NCI-H524 treated with DMSO at 0.1 percent for 48 hours (cell line): ENCODE results near the gene KCNN1.
"Not testable (repeated sequence)": the region's sequence is repeated elsewhere in the genome, so short reads cannot be mapped to it uniquely, and the experiment has no call there.

Experiments used
- DNase-seq: peaks from one replicate; lab custom pipeline; 2025; lab: John Stamatoyannopoulos, UW

The KCNN1 gene

GRCh38 chr19:18000915-18001776 is 34.2 kb downstream of the KCNN1 start:
- DNase-seq = no peak

GRCh38 chr19:18001777-18002345 is 35.0 kb downstream of the KCNN1 start:
- no peak for DNase-seq

GRCh38 chr19:18002347-18002850 is 35.5 kb downstream of the KCNN1 start:
- DNase-seq = no peak

GRCh38 chr19:18005750-18006149 is 38.8 kb downstream of the KCNN1 start:
- not testable (repeated sequence) for DNase-seq

- peak; percentile 27 for DNase-seq
These were observed 40.4 kb downstream of the KCNN1 start for GRCh38 chr19:18007044-18007916.

GRCh38 chr19:18007917-18008673 is 41.2 kb downstream of the KCNN1 start, which contains the start of gene ARRDC2:
Gene ARRDC2 (plus strand): TSS chr19:18008170. CDS start chr19:18008311, 141 bp downstream.
- peak; percentile 58 for DNase-seq

- DNase-seq = no peak
These were observed 41.9 kb downstream of the KCNN1 start for GRCh38 chr19:18008814-18009213.

GRCh38 chr19:18009412-18010066 is 42.6 kb downstream of the KCNN1 start:
- DNase-seq = no peak

GRCh38 chr19:18010149-18010548 is 43.2 kb downstream of the KCNN1 start:
- no peak for DNase-seq

GRCh38 chr19:18013210-18014111 is 46.6 kb downstream of the KCNN1 start:
- no peak for DNase-seq

GRCh38 chr19:18014197-18014596 is 47.3 kb downstream of the KCNN1 start:
- no peak for DNase-seq

- DNase-seq = no peak
These were observed 49.5 kb downstream of the KCNN1 start for GRCh38 chr19:18016209-18016910.

GRCh38 chr19:18017275-18018083 is 50.6 kb downstream of the KCNN1 start:
- no peak for DNase-seq

- no peak for DNase-seq
These were observed 53.5 kb downstream of the KCNN1 start for GRCh38 chr19:18020212-18021085.

- no peak for DNase-seq
These were observed 54.3 kb downstream of the KCNN1 start for GRCh38 chr19:18021121-18021755.

- no peak for DNase-seq
These were observed 56.8 kb downstream of the KCNN1 start for GRCh38 chr19:18023622-18024251.
